GM18951 (cell line): ENCODE data around the gene AIG1.
"Not testable (repeated sequence)": the region's sequence is repeated elsewhere in the genome, so short reads cannot be mapped to it uniquely, and the experiment has no call there.

Experiments used
- POLR2A ChIP-seq: IDR thresholded peaks from 4 replicates; pipeline ENCODE4 v1.6.1; 2011; ENCODE audit warnings: mild to moderate bottlenecking; ENCODE audit not compliant: insufficient read length, insufficient read depth; ENCODE audit errors: extremely low read depth
- in situ Hi-C: fragments of 300-500 bp; cut with MboI; formaldehyde crosslinking; loops from one replicate; pipeline ENCODE4 v1.12.0; 2022; ENCODE audit warnings: low sequenced_read_pairs, mixed read lengths, inconsistent platforms; ENCODE audit not compliant: unreplicated experiment

The AIG1 gene

GRCh38 chr6:143063631-143064030 is 2.9 kb downstream of the AIG1 start:
- TF ChIP-seq POLR2A, result no peak
- in situ Hi-C loops, result no loop called here

- TF ChIP-seq POLR2A, result no peak
- in situ Hi-C loops, result no loop called here
Observed at GRCh38 chr6:143064271-143064670, 3.6 kb downstream of the AIG1 start.

DNA sequence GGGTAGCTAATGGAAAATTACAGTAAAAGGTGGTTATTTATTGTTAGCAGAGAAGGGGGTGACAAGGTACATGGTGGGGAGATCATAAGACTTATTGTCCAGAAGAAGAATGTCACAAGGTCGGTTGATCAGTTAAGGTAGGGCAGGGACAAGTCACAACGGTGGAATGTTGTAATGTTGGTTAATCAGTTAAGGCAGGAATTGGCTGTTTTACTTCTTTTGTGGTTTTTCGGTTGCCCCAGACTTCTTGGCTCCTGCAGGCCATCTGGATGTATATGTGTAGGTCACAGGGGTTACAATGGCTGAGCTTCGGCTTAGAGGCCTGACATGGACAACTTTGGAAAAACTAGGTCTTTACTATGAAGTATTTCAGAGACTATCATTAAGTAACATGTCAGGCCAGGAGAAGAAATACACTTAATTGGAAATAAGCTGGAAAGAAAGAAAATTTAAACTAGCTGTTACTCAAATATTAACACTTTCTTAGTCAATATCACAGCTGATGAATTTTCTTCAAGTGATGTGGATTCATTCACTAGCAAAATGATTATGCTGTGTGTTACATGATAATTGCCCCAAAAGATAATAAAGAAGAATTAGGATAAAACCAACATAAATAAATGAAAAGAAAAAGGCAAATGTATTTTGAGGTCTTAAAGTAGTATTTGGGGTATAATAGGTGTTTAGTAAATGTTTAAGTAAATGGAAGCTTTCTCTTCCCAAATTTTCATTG is 4.4 kb downstream of the AIG1 start:
- in situ Hi-C loops, result no loop called here
- TF ChIP-seq POLR2A, result no peak

DNA sequence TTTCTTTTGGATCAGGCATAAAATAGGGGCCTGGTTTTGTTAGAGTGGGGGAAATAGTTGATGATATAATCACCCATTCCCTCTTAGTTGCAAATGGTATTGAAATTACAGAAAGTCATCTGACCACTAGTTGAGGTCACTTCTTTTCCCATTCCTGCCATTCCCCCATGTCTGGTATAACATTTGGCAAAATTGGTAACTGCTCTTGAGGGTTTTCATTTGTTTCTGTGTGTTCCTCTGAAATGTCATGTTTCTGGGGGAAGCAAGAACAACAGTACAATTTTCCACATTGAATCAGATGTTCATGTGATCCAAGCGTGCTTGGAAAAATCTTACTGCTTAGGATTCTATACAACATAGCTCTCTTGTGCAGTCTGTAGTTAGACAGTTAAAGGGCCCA is 7.3 kb downstream of the AIG1 start:
- in situ Hi-C loops, result no loop called here
- no peak for TF ChIP-seq POLR2A

DNA sequence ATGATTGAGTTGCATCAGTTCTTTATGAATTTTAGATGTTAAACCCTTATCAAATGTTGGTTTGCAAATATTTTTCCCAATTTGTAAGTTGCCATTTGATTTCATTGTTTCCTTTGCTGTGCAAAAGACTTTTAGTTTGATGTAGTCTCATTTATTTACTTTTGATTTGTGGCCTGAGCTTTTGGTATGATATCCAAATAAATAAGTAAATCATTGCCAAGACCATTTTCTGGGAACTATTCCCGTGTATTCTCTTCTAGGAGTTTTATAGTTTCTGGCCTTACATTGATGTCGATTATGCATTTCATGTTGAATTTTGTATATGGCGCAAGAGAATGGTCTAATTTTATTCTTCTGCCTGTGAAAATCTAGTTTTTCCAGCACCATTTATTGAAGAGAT is 13.4 kb downstream of the AIG1 start:
- TF ChIP-seq POLR2A, result no peak
- in situ Hi-C loops, result no loop called here

GRCh38 chr6:143074670-143075318 is 14.1 kb downstream of the AIG1 start:
- in situ Hi-C loops, result no loop called here
- no peak for TF ChIP-seq POLR2A

DNA sequence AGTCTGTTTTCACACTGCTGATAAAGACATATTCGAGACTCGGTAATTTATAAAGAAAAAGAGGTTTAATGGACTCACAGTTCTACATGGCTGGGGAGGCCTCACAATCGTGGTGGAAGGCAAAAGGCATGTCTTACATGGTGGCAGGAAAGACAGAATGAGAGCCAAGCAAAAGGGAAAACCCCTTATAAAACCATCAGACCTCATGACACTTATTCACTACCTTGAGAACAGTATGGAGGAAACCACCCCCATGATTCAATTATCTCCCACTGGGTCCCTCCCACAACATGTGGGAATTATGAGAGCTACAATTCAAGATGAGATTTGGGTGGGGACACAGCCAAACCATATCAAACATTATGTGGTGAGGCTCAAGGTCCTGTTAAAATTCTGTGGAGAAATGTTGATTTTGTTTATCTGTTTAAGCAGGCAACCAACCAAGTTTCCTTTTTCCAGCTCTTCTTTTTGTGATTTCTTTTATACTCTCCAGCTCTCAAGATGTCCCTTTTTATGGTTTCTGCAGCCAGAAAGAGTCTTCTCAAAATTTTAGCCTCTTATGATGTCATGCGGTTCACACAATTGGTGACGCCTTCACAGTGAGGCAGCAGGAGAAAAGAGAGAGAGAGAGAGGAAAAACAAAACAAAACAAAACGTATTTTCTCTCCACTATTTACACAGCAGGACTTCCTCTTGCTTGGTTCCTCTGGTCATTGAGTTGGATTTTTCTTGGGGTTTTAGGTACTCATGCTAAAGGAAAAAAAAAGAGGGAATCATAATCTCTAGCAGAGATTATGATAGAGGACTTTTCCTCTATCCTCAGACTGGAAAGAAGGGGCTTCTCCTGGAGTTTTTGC is 18.0 kb downstream of the AIG1 start:
- TF ChIP-seq POLR2A, result no peak

DNA sequence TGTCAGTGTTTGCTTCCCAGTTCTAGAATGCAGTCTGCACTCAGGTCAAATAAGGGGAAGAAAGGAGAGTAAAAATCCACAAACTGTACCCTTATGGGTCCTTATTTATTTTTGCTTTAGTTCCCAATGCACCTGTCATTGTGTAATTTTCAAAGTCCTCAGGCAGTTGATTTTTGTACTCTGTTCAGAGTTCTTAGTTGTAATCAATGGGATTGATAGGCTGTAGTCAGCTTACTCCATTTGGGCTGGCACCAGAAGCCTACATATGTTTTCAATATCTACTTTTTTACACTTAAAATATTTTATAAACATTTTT is 18.6 kb downstream of the AIG1 start:
- no peak for TF ChIP-seq POLR2A
- in situ Hi-C loops, result no loop called here

More for the DNA sequence above, 18.0 kb downstream of the AIG1 start:
- in situ Hi-C loops, result no loop called here

DNA sequence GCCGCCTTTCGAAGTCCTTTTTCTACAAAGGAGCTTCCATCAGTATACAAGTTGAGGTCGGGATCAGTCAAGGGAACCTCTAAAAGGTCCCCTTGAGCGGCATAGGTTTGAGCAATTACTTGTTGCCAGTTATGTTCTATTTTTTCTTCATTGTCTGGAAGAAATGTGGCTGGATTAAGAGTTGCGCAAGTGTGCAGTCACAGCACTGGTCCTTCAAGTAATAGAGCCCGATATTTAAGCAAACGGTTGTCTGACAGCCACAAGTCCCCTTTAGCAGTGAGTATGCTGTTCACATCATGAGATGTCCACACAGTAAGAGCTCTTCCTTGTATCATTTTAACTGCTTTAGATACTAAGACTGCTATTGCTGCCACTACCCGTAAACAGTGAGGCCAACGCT is 21.6 kb downstream of the AIG1 start:
- in situ Hi-C loops, result not testable (repeated sequence)

- in situ Hi-C loops, result not testable (repeated sequence)
Observed at GRCh38 chr6:143084019-143084418, 23.3 kb downstream of the AIG1 start.

DNA sequence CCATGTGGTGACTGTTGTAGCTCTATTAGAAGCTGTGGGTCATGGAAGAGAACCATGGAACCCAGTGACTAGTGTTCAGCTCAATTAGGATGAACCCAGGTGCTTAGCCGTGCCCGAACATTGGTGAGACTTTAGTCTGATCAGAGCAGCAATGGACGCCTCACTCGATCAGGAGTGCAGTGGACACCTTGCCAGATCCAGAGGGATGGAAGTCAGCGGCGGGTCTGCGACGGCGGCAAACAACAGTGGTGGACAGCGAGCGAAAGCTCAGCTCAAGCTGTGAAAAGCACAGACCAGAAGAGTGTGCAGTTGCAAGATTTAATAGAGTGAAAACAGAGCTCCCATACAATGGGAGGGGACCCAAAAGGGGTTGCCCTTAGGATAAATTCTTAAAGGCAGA is 26.6 kb downstream of the AIG1 start:
- in situ Hi-C loops, result not testable (repeated sequence)

DNA sequence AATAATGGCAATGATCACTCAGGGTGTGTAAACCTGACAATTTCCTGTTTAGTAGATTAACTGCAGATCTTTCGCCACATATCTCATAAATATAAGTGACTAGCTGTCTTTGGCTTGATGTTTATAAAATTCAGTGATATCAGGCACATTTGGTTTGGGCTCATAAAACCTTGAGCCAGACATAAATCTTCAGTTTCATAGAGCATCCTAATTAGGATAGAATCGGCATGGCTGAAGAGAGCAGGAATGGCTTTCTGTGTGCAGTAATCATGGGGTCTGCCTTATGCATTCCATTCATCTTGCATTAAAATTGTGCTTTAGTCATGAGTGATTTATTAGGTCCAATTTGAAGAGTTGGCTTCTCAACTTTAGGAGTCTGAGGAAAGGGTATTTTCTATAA is 27.2 kb downstream of the AIG1 start:
- in situ Hi-C loops, result no loop called here
- TF ChIP-seq POLR2A, result no peak

- in situ Hi-C loops, result no loop called here
- no peak for TF ChIP-seq POLR2A
Observed at GRCh38 chr6:143090314-143091044, 29.8 kb downstream of the AIG1 start.
